ENCODE results near the gene LYG1. TPM values are rescaled to one million over a fixed set of nuclear protein-coding genes. Genes with fewer than 3 reads are reported as not detected.
"Not testable (repeated sequence)": the region's sequence is repeated elsewhere in the genome, so short reads cannot be mapped to it uniquely, and the experiment has no call there.

Gene LYG1
- total and polyA plus RNA-seq, 2 donors = 1.8 to 21.5 TPM

DNA sequence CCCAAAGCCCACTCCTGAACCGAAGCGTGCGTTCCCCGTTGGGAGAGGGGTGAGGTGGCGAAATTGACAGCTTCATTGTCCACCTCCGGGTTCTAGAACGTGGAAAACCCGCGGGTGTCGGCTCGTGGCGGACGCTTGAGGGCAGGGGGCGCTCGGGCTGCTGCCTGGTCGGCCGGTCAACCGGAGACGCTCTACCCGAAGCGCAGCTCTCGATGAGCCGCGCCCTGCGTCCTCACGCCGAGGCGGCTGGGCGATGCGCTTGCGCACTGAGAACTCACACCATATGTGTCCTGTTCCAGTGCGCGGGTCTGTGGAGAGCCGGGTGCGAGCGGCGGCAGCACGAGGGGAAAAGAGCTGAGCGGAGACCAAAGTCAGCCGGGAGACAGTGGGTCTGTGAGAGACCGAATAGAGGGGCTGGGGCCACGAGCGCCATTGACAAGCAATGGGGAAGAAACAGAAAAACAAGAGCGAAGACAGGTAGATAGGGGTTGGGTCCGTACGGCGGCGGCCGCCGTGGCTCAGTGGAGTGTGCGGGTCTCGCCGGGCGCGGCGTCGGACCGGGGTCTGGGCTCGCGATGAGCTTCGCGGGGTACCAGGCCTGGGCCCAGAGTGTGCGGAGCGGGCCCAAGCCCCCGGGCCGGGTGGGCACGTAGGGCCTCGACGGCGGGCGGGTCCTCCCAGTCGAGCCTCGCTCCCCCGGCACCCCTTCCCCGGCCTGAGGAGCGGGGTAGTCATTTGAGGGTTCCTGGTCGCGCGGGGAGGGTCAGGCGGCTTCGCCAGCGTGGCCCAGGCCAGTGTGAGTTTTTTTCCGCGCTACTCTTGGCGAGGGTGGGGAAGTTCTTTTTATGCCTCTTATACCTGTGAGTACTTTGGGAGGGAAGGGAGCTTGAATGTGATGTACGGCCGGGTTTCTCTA, 36.4 kb upstream of the LYG1 start, which contains the start of gene EIF5B:
Gene EIF5B (plus strand): TSS at position 277 of the 916 bp plus-strand sequence. CDS start 166 bp downstream, at position 443.
- peak within 1 kb of the TSS; percentile 70 to 85 for H3K4me3 ChIP-seq (ENCODE audit: low read length in 2 of 2)
- H3K4me1 ChIP-seq (ENCODE audit: control insufficient read depth in 2 of 2, insufficient read depth in 2 of 2, low read length in 2 of 2) = peaks cover 4% of the 10 kb centered on the region in 2 donors

DNA sequence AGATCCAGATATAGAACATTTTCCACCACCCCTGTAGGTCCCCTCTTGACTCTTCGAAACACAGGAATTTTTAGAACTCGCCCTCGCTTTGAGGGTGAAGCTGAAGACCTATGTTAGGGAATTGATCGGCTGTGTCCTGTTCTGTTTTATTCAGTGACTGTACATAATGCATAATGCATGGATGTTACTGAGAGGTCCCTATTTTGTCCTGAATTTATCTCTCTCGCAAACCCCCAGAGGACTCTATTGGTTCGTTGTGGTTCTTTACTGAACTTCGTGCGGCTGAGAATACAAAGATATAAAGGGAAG, 35.8 kb upstream of the LYG1 start:
- H3K4me1 ChIP-seq (ENCODE audit: control insufficient read depth in 2 of 2, insufficient read depth in 2 of 2, low read length in 2 of 2) = peaks cover 4% of the 10 kb centered on the region in 2 donors
- peak in 2 of 9 donors; percentile 65 to 70 for DNase-seq (ENCODE audit: low read depth in 6 of 9, low spot score in 9 of 9)
- under 1% methylated on average over 8 of the region's 8 CpGs for WGBS
- peak overlapping the region; percentile 96 for H3K27ac ChIP-seq (ENCODE audit: low read depth in 1 of 2, low read length in 1 of 2)
- H3K4me3 ChIP-seq (ENCODE audit: low read length in 2 of 2) = peak overlapping the region; percentile 70 to 85
- H3K27me3 ChIP-seq (ENCODE audit: control insufficient read depth in 2 of 2, insufficient read depth in 1 of 2, low read length in 1 of 2) = no peaks in the 10 kb centered on the region
- H3K36me3 ChIP-seq (ENCODE audit: control insufficient read depth in 2 of 2, insufficient read depth in 2 of 2, low read length in 1 of 2) = peaks cover 4 to 18% of the 10 kb centered on the region in 2 donors
- H3K9me3 ChIP-seq (ENCODE audit: control insufficient read depth in 2 of 2, insufficient read depth in 1 of 2, low read length in 1 of 2) = no peaks in the 10 kb centered on the region

More for the DNA sequence above, 36.4 kb upstream of the LYG1 start, which contains the start of gene EIF5B:
- under 1% methylated on average over 87 of the region's 87 CpGs for WGBS
- Histone ChIP-seq H3K9me3 (ENCODE audit: control insufficient read depth in 2 of 2, insufficient read depth in 1 of 2, low read length in 1 of 2) (no peaks in the 10 kb centered on the region), H3K36me3 (ENCODE audit: control insufficient read depth in 2 of 2, insufficient read depth in 2 of 2, low read length in 1 of 2) (peaks cover 0 to 12% of the 10 kb centered on the region in 2 donors), H3K27me3 (ENCODE audit: control insufficient read depth in 2 of 2, insufficient read depth in 1 of 2, low read length in 1 of 2) (no peaks in the 10 kb centered on the region), H3K27ac (ENCODE audit: low read depth in 1 of 2, low read length in 1 of 2) (peak within 1 kb of the TSS; percentile 96)
- DNase-seq (ENCODE audit: low read depth in 6 of 9, low spot score in 9 of 9) = peak; percentile 82 to 96 (median 90)

DNA sequence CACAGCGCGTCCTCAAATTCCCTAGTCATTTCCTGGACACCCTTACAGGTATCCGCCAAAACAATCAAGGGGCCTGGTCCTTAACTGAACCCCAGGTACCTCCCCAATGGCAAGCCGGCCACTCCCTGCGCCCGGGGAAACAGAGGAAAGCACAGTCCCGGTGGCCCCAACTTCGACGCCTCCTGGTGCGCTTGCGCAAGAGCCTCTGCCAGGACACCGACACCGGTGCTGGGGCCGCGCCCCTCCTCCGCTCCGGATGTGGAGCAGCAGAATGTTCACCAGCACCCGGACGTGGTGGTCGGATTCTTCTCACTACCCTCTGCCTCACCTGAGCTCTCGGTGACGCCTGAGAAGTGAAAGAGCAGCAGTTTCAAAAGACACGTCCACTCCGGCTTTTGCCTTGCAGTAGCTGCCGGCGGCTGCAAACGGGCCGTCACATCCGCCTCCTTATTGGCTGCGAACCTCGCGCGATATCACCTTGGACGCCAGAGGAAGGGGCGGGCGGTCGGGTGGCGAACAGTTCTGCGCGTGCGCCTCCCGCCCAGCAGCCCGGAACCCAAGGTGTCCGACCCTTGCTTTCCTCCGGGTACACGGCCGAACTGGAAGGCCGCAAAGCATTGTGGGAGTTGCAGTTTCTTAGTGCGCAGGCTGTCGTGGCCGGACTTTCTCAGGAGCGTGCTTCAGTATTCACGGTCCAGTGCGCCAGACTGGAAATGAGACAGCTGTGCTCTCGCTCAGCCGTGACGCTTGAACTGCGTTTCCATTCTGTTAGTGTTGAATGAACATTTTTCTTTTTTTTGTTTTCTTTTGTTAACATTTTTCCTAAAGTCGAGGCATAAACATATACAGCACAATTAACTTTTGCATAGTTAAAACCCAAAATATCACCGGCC, 35.2 kb upstream of the LYG1 start, which contains the start of gene TXNDC9:
Gene TXNDC9 (minus strand): TSS at position 423 of the 893 bp plus-strand sequence. CDS start 3,123 bp downstream, outside the sequence.
- Histone ChIP-seq H3K9me3 (ENCODE audit: control insufficient read depth in 2 of 2, insufficient read depth in 1 of 2, low read length in 1 of 2) (no peaks in the 10 kb centered on the region), H3K4me1 (ENCODE audit: control insufficient read depth in 2 of 2, insufficient read depth in 2 of 2, low read length in 2 of 2) (peaks cover 4% of the 10 kb centered on the region in 2 donors), H3K27ac (ENCODE audit: low read depth in 1 of 2, low read length in 1 of 2) (peak within 1 kb of the TSS; percentile 96), H3K4me3 (ENCODE audit: low read length in 2 of 2) (peak within 1 kb of the TSS; percentile 70 to 85), H3K36me3 (ENCODE audit: control insufficient read depth in 2 of 2, insufficient read depth in 2 of 2, low read length in 1 of 2) (peaks cover 8 to 24% of the 10 kb centered on the region in 2 donors), H3K27me3 (ENCODE audit: control insufficient read depth in 2 of 2, insufficient read depth in 1 of 2, low read length in 1 of 2) (no peaks in the 10 kb centered on the region)
- under 1% methylated on average over 60 of the region's 60 CpGs for WGBS
- DNase-seq (ENCODE audit: low read depth in 6 of 9, low spot score in 9 of 9) = peak; percentile 98 to 100 (median 99)

DNA sequence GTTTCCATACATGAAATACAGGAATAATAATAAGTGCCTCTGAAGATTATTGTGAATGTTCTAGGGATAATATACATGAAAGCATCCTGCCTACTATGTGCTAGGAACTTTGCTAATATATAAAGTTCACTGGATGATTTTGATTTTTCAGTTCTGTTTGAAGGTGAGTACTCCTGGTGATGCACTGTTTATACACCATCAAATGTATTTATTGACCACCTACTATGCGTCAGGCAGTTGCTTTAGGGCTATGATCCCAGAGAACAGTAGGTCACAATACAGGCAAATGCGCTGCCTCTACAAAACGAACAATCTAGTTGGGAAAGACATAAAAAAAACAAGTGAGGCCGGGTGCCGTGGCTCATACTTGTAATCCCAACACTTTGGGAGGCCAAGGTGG, 24.4 kb upstream of the LYG1 start:
- H3K4me3 ChIP-seq (ENCODE audit: low read length in 2 of 2) = no peak overlapping the region
- no peaks in the 10 kb centered on the region for H3K9me3 ChIP-seq (ENCODE audit: control insufficient read depth in 2 of 2, insufficient read depth in 1 of 2, low read length in 1 of 2)
- WGBS = over 99% methylated on average over 5 of the region's 5 CpGs
- H3K27ac ChIP-seq (ENCODE audit: low read depth in 1 of 2, low read length in 1 of 2) = no peak overlapping the region
- H3K4me1 ChIP-seq (ENCODE audit: control insufficient read depth in 2 of 2, insufficient read depth in 2 of 2, low read length in 2 of 2) = no peaks in the 10 kb centered on the region
- DNase-seq (ENCODE audit: low read depth in 6 of 9, low spot score in 9 of 9) = no peak
- peaks cover 43 to 61% of the 10 kb centered on the region in 2 donors for H3K36me3 ChIP-seq (ENCODE audit: control insufficient read depth in 2 of 2, insufficient read depth in 2 of 2, low read length in 1 of 2)
- H3K27me3 ChIP-seq (ENCODE audit: control insufficient read depth in 2 of 2, insufficient read depth in 1 of 2, low read length in 1 of 2) = no peaks in the 10 kb centered on the region

DNA sequence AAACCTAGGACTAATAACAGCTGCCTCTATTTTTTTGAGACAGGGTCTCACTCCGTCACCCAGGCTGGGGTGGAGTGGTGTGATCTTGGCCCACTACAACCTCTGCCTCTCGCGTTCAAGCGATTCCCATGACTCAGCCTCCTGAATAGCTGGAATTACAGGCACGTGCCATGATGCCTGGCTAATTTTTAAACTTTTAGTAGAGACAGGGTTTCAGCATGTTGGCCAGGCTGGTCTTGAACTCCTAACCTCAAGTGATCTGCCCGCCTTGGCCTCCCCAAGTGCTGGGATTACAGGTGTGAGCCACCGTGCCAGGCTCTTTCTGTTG, 16.8 kb upstream of the LYG1 start:
- peaks cover 22 to 43% of the 10 kb centered on the region in 2 donors for H3K36me3 ChIP-seq (ENCODE audit: control insufficient read depth in 2 of 2, insufficient read depth in 2 of 2, low read length in 1 of 2)
- not testable (repeated sequence) for H3K27me3 ChIP-seq (ENCODE audit: control insufficient read depth in 2 of 2, insufficient read depth in 1 of 2, low read length in 1 of 2); H3K4me3 ChIP-seq (ENCODE audit: low read length in 2 of 2); H3K4me1 ChIP-seq (ENCODE audit: control insufficient read depth in 2 of 2, insufficient read depth in 2 of 2, low read length in 2 of 2); H3K9me3 ChIP-seq (ENCODE audit: control insufficient read depth in 2 of 2, insufficient read depth in 1 of 2, low read length in 1 of 2); DNase-seq (ENCODE audit: low read depth in 6 of 9, low spot score in 9 of 9); H3K27ac ChIP-seq (ENCODE audit: low read depth in 1 of 2, low read length in 1 of 2)
- over 99% methylated on average over 7 of the region's 7 CpGs for WGBS

DNA sequence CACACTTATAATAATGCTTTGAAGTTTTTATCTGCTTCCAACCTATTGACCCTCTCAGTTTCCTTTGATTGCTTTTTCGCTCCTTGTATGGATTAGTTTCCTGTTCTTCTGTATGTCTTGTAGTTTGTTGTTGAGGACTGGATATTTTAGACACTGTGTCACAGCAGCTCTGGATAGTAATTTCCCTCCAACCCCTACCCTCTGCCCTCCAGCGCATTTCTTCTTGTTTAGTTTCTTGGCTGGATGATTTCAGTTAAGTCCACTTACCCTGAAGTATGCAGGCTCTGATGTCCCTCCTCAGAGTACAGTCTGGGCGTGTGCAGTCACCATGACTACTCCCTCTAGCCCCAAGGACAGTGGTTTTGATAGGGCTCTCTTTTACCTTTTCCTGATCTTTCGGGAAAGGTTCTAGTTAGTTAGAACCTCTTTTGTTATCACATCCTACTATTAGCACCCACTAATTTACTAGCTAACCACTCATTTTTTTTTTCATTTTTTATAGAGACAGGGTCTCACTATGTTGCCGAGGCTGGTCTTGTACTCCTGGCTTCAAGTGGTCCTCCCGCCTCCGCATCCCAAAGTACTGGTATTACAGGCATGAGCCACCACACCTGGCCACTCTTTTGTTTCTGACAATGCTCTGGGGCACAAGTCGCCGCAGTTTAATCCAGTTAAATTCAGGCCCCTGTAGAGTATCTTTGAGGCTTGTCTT, 16.3 kb upstream of the LYG1 start:
- no peaks in the 10 kb centered on the region for H3K9me3 ChIP-seq (ENCODE audit: control insufficient read depth in 2 of 2, insufficient read depth in 1 of 2, low read length in 1 of 2)
- H3K4me1 ChIP-seq (ENCODE audit: control insufficient read depth in 2 of 2, insufficient read depth in 2 of 2, low read length in 2 of 2) = no peaks in the 10 kb centered on the region
- H3K4me3 ChIP-seq (ENCODE audit: low read length in 2 of 2) = no peak overlapping the region
- H3K27ac ChIP-seq (ENCODE audit: low read depth in 1 of 2, low read length in 1 of 2) = no peak overlapping the region
- no peak for DNase-seq (ENCODE audit: low read depth in 6 of 9, low spot score in 9 of 9)
- WGBS = 98% methylated on average over 9 of the region's 9 CpGs
- H3K36me3 ChIP-seq (ENCODE audit: control insufficient read depth in 2 of 2, insufficient read depth in 2 of 2, low read length in 1 of 2) = peaks cover 21 to 39% of the 10 kb centered on the region in 2 donors
- no peaks in the 10 kb centered on the region for H3K27me3 ChIP-seq (ENCODE audit: control insufficient read depth in 2 of 2, insufficient read depth in 1 of 2, low read length in 1 of 2)

DNA sequence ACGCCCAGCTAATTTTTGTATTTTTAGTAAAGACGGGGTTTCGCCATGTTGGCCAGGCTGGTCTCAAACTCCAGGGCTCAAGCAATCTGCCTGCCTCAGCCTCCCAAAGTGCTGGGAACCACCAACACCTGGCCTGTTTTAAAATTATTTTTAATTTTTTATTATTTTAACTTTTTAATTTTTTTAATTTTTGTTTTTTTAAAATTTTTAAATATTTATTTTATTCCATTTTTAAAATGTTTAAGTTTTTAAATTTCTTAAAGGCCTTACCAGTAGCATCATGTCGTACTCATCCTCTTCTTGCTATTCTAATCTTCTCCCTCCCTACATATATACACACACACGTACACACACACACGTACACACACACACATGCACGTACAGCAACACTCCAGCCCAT, 1.4 kb downstream of the LYG1 start:
- 97% methylated on average over 7 of the region's 7 CpGs for whole genome bisulfite sequencing
- Histone ChIP-seq H3K27ac (ENCODE audit: low read depth in 1 of 2, low read length in 1 of 2) (no peak overlapping the region), H3K4me3 (ENCODE audit: low read length in 2 of 2) (no peak overlapping the region), H3K27me3 (ENCODE audit: control insufficient read depth in 2 of 2, insufficient read depth in 1 of 2, low read length in 1 of 2) (no peaks in the 10 kb centered on the region), H3K36me3 (ENCODE audit: control insufficient read depth in 2 of 2, insufficient read depth in 2 of 2, low read length in 1 of 2) (peaks cover 0 to 3% of the 10 kb centered on the region in 2 donors), H3K9me3 (ENCODE audit: control insufficient read depth in 2 of 2, insufficient read depth in 1 of 2, low read length in 1 of 2) (no peaks in the 10 kb centered on the region), H3K4me1 (ENCODE audit: control insufficient read depth in 2 of 2, insufficient read depth in 2 of 2, low read length in 2 of 2) (no peaks in the 10 kb centered on the region)
- DNase-seq (ENCODE audit: low read depth in 6 of 9, low spot score in 9 of 9) = no peak

DNA sequence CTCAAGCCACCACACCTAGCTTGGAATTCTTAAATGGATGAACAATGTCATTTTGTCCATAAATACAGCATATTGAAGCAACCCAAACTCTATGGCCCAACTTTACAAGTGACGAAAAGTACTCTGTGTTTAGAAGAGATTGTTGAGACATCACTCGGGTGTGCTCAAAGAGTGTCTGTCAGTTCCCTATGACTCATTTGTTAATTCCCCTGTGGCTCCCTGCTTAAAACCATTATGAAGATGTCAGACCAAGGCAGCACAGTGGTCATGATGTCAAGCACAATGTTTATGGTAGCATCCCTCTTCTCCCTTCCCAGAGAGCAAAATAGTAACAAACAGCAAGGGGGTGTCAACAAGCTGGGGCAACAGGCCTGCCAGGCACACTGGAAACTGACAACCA, 3.0 kb downstream of the LYG1 start:
- Histone ChIP-seq H3K27me3 (ENCODE audit: control insufficient read depth in 2 of 2, insufficient read depth in 1 of 2, low read length in 1 of 2) (no peaks in the 10 kb centered on the region), H3K9me3 (ENCODE audit: control insufficient read depth in 2 of 2, insufficient read depth in 1 of 2, low read length in 1 of 2) (no peaks in the 10 kb centered on the region), H3K4me3 (ENCODE audit: low read length in 2 of 2) (no peak overlapping the region), H3K27ac (ENCODE audit: low read depth in 1 of 2, low read length in 1 of 2) (no peak overlapping the region), H3K4me1 (ENCODE audit: control insufficient read depth in 2 of 2, insufficient read depth in 2 of 2, low read length in 2 of 2) (no peaks in the 10 kb centered on the region), H3K36me3 (ENCODE audit: control insufficient read depth in 2 of 2, insufficient read depth in 2 of 2, low read length in 1 of 2) (peaks cover 0 to 3% of the 10 kb centered on the region in 2 donors)
- 98% methylated on average over 2 of the region's 2 CpGs for WGBS
- no peak for DNase-seq (ENCODE audit: low read depth in 6 of 9, low spot score in 9 of 9)

All from thymus (tissue), 11 donors.